SK-N-DZ (cell line): ENCODE data around the gene GCNA. TPM values are rescaled to one million over a fixed set of nuclear protein-coding genes. Genes with fewer than 3 reads are reported as not detected.

Source experiments
- DNase-seq: peaks from one replicate; pipeline ENCODE4 v3.0.0-alpha.2; 2015; ENCODE audit warnings: low spot score
- polyA plus RNA-seq, 2 experiments: library from polyadenylated mRNA; depleted of rRNA; stranded (reverse); fragments of >200 nt; gene quantifications; 2 replicates each; pipeline ENCODE4 v1.2.3, GENCODE V29; 2014

Gene GCNA
- polyA plus RNA-seq (2014; cell fraction: cytosol; rRNA removed): 0.45 and 1.2 TPM in 2 replicates
- 8.2 and 9.3 TPM in 2 replicates for polyA plus RNA-seq (2014; cell fraction: nucleus; rRNA removed)

GRCh38 chrX:71578253-71579135, at the start of gene GCNA:
TSS of gene GCNA (plus strand) at chrX:71578437. CDS start at chrX:71580822, 2,385 bp downstream.
- no peak for DNase-seq

GRCh38 chrX:71532078-71532752, 46.0 kb upstream of the GCNA start:
- DNase-seq: peak; percentile 50

- DNase-seq: peak; percentile 96
Observed at GRCh38 chrX:71532753-71533425, 45.3 kb upstream of the GCNA start, which contains the start of gene OGT. TSS of gene OGT (plus strand) at chrX:71533104. CDS start at chrX:71533300, 196 bp downstream.

DNA sequence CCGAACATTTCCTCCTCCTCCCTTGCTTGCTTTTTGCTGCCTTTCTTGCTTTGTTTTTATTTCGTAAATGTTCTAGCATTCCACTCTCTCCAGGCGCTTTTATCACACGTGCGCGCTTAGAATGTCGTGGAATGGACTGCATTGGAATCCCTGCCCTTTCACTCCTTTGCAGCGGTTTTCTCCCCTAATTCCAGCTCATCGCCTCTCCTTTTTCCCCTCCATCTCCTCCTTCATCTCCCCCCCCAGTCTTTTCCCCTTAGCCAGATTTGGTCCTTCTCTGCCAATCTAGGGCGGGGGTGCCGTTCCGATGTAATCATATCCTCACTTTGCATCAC, 44.8 kb upstream of the GCNA start:
- DNase-seq: no peak

GRCh38 chrX:71533851-71534561, 44.2 kb upstream of the GCNA start:
- peak; percentile 53 for DNase-seq

GRCh38 chrX:71534773-71535544, 43.3 kb upstream of the GCNA start:
- no peak for DNase-seq

DNA sequence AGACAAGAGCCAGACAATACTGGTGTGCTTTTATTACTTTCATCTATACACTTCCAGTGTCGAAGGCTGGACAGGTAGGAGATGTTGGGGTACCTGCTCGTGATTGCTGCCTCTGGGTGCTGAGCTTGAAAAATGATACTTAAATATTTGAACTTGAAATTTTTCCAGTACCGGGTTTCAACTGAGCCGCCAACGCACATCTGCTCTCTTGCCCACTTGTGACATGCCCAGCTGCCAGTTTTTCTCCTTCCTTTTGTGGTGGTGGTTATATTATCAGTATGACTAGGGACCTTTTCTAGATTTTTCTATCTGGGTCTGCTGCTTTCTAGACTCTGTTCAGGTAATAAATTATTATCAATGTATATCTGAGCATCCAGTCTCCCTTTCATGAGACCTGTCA, 42.0 kb upstream of the GCNA start:
- DNase-seq: no peak

DNA sequence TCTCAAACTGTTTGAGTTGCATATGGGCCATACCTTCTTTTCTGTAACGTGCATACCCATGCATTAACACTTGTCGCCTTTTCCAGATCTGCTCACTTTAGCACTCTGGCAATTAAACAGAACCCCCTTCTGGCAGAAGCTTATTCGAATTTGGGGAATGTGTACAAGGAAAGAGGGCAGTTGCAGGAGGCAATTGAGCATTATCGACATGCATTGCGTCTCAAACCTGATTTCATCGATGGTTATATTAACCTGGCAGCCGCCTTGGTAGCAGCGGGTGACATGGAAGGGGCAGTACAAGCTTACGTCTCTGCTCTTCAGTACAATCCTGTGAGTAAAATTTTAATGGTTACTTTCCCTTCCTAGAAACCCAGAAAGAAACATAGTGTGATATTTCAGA, 40.5 kb upstream of the GCNA start:
- no peak for DNase-seq

DNA sequence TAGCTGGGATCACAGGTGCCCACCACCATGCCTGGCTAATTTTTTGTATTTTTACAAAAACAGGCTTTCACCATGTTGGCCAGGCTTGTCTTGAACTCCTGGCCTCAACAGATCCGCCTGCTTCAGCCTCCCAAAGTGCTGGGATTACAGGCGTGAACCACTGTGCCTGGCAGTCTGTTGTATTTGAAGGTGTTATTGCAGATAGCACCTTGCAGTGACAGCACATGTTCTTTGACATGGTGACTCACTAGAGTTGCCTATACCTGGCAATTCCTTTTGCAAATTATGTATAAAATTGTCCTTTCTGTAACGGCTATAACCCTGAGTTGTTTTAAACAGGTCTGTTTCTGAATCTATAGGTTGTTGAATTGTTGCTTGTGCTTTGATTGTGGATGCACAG, 37.4 kb upstream of the GCNA start:
- DNase-seq: no peak

- no peak for DNase-seq
Observed at GRCh38 chrX:71541210-71542022, 36.8 kb upstream of the GCNA start.

DNA sequence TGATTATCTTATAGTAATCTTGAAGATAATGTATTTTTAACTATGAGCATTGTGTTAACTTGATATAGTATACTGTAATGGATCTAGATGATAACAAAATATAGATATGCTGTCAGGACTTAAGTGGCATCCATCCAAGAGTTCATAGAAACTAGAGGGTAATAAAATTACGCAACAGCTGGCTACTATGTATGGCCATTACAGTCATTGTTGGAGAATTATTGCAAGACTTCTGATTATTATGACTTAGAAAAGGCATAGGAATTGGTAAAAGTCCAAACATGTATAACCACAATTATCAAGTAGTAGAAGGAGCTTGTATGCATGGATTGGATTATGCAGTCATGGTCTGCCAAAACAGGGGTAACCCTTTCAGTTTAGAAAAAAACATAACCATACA, 35.8 kb upstream of the GCNA start:
- no peak for DNase-seq

GRCh38 chrX:71542825-71543224, 35.4 kb upstream of the GCNA start:
- no peak for DNase-seq

DNA sequence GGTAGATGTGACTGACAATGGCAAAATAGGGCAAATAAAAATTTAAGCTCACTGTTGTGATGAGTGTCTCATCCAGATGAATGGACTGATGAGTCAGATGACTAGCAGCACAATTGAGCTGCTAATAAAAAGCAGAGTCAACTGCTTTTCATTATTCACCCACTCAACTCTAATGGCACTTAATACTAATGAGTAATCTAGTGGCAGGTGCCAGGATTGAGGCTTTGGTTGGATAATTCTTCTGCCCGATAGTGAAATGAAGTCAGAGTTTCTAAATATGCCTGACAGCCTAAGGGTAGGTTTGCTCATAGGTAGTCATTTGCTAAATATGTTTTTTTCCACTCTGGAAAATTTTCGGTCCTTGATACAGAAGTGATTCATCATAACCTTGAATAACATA, 34.9 kb upstream of the GCNA start:
- no peak for DNase-seq

- no peak for DNase-seq
Observed at GRCh38 chrX:71545364-71545763, 32.9 kb upstream of the GCNA start.

DNA sequence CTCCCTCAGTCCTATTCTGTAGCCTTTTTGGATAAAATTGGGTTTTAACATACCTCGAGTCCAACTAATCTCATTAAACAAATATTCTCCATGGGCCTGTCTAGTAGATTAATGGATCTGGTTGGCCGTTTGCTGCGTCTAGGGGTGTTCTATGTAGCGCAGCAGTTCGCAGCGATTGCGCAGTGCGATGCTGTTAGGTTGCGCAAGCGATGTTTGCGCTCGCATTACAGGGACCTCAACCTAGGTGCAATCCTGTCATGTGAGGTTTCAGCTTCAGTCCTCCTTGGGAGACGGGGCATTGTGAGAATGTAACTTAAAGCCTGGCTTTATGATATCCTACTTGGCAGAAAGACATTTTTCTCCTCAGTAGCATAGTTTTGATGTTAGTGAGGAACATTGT, 31.4 kb upstream of the GCNA start:
- no peak for DNase-seq

- no peak for DNase-seq
Observed at GRCh38 chrX:71547339-71547738, 30.9 kb upstream of the GCNA start.

GRCh38 chrX:71549986-71550385, 28.3 kb upstream of the GCNA start:
- DNase-seq: no peak

- DNase-seq: no peak
Observed at GRCh38 chrX:71550578-71550977, 27.7 kb upstream of the GCNA start.

GRCh38 chrX:71556036-71556435, 22.2 kb upstream of the GCNA start:
- no peak for DNase-seq

DNA sequence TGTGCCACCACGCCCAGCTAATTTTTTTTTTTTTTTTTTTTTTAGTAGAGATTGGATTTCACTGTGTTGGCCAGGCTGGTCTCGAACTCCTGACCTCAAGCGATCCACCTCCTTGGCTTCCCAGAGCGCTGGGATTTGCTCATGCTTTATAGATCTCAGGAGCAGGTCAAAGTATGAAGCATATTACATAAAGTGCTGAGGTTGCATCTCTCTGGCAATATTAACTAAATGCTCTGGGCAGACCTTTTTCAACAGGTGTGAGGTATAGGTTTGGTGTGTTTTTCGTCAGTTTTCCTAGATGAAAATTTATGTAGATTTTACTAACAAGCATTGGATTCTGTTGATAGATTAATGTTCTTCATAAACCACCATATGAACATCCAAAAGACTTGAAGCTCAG, 19.3 kb upstream of the GCNA start:
- no peak for DNase-seq
